SU-DHL-6 (cell line): ENCODE data around the gene EMC1.

Experiments used
- H2AFZ ChIP-seq: fragments of 200-600 bp; sonication (generic); 2 replicates; pipeline ENCODE4 v1.6.1; 2014; ENCODE audit warnings: low read depth, mild to moderate bottlenecking, moderate library complexity, mixed read lengths, antibody characterized with exemption, low read length; ENCODE audit not compliant: severe bottlenecking
- H3F3A ChIP-seq: fragments of 200-600 bp; shearing (Covaris generic); 2 replicates; pipeline ENCODE4 v1.6.0; 2016; ENCODE audit warnings: antibody characterized with exemption, mild to moderate bottlenecking; ENCODE audit not compliant: insufficient read depth
- H3K27ac ChIP-seq: fragments of 200-600 bp; sonication (generic); 2 replicates; pipeline ENCODE4 v1.5.1; 2016; ENCODE audit warnings: low read depth, mild to moderate bottlenecking, low read length, moderate library complexity, mixed read lengths
- H3K27me3 ChIP-seq: fragments of 200-600 bp; sonication (generic), shearing (Covaris generic); 2 replicates; pipeline ENCODE4 v1.6.0; 2014; ENCODE audit warnings: mild to moderate bottlenecking, low read length
- H3K36me3 ChIP-seq: fragments of 200-600 bp; sonication (generic); 2 replicates; pipeline ENCODE4 v1.6.1; 2014; ENCODE audit warnings: mild to moderate bottlenecking, low read length, mixed read lengths
- H3K4me2 ChIP-seq: fragments of 300-600, 200-600 bp; shearing (Covaris generic), sonication (generic); 2 replicates; pipeline ENCODE4 v1.6.0; 2014; ENCODE audit warnings: low read length, low read depth, mild to moderate bottlenecking; ENCODE audit not compliant: poor library complexity, severe bottlenecking
- H3K4me3 ChIP-seq: fragments of 200-600 bp; sonication (generic); 2 replicates; pipeline ENCODE4 v1.5.1; 2014; ENCODE audit warnings: antibody characterized with exemption, low read length, mild to moderate bottlenecking, mixed read lengths; ENCODE audit not compliant: insufficient read depth, poor library complexity, severe bottlenecking
- H3K79me2 ChIP-seq: fragments of 200-600 bp; sonication (generic); 2 replicates; pipeline ENCODE4 v1.6.1; 2014; ENCODE audit warnings: mild to moderate bottlenecking, low read length, moderate library complexity; ENCODE audit not compliant: insufficient read depth
- H3K9ac ChIP-seq: fragments of 200-600 bp; sonication (generic); 2 replicates; pipeline ENCODE4 v1.7.0; 2014; ENCODE audit warnings: mild to moderate bottlenecking, low read length
- H3K9me2 ChIP-seq: fragments of 200-600 bp; sonication (generic); replicated peaks from 2 replicates; pipeline ENCODE4 v1.6.1; 2014; ENCODE audit warnings: low read length; ENCODE audit not compliant: insufficient read depth
- H3K9me3 ChIP-seq: fragments of 200-600 bp; sonication (generic); 2 replicates; pipeline ENCODE4 v1.6.1; 2014; ENCODE audit warnings: low read length, mixed read lengths; ENCODE audit not compliant: insufficient read depth
- H4K20me1 ChIP-seq: fragments of 200-600 bp; sonication (generic); 2 replicates; pipeline ENCODE4 v1.6.1; 2014; ENCODE audit warnings: low read depth, mild to moderate bottlenecking, antibody characterized with exemption, low read length, moderate library complexity, mixed read lengths
- CTCF ChIP-seq: fragments of 200-600 bp; sonication (generic); IDR thresholded peaks from one replicate; pipeline ENCODE4 v1.5.1; 2017; ENCODE audit warnings: antibody characterized with exemption, mild to moderate bottlenecking, low read length, moderate library complexity; ENCODE audit not compliant: insufficient read depth, poor library complexity, severe bottlenecking
- EZH2phosphoT487 ChIP-seq: fragments of 200-600 bp; sonication (generic), shearing (Covaris generic); conservative IDR thresholded peaks from 2 replicates; pipeline ENCODE4 v1.6.1; 2018; ENCODE audit warnings: mild to moderate bottlenecking, antibody characterized with exemption, low read length, moderate library complexity, mixed read lengths

Gene EMC1

GRCh38 chr1:19167140-19167539, 84.2 kb downstream of the EMC1 start:
- Histone ChIP-seq H3K9me2 (no peaks in the 10 kb centered on the region), H3K4me3 (no peak overlapping the region), H3K36me3 (peaks cover 70% of the 10 kb centered on the region), H3K9ac (no peak overlapping the region), H3K27ac (no peak overlapping the region), H4K20me1 (no peaks in the 10 kb centered on the region), H2AFZ (no peak overlapping the region), H3K4me2 (no peak overlapping the region), H3K9me3 (no peaks in the 10 kb centered on the region), H3K27me3 (no peaks in the 10 kb centered on the region), H3F3A (no peaks in the 10 kb centered on the region), H3K79me2 (no peaks in the 10 kb centered on the region)
- no peak for TF ChIP-seq EZH2phosphoT487
- TF ChIP-seq CTCF: no peak

- no peak overlapping the region for H3K9ac ChIP-seq
- no peaks in the 10 kb centered on the region for H4K20me1 ChIP-seq
- no peaks in the 10 kb centered on the region for H3K9me2 ChIP-seq
- H3K4me2 ChIP-seq: no peak overlapping the region
- peaks cover 77% of the 10 kb centered on the region for H3K36me3 ChIP-seq
- H3K27me3 ChIP-seq: no peaks in the 10 kb centered on the region
- H3K9me3 ChIP-seq: no peaks in the 10 kb centered on the region
- no peak overlapping the region for H3K4me3 ChIP-seq
- TF ChIP-seq EZH2phosphoT487 (no peak), CTCF (no peak)
- no peaks in the 10 kb centered on the region for H3F3A ChIP-seq
- no peak overlapping the region for H2AFZ ChIP-seq
- no peak overlapping the region for H3K27ac ChIP-seq
- H3K79me2 ChIP-seq: no peaks in the 10 kb centered on the region
Observed at GRCh38 chr1:19166066-19166465, 85.3 kb downstream of the EMC1 start.
